UCSD-AML1 (cell line): ENCODE results near the gene USH1G.
"Not testable (repeated sequence)": the region's sequence is repeated elsewhere in the genome, so short reads cannot be mapped to it uniquely, and the experiment has no call there.

Source experiments
- DNase-seq: peaks from one replicate; lab custom pipeline; 2025; ENCODE audit not compliant: unreplicated experiment; lab: John Stamatoyannopoulos, UW

The USH1G gene

DNA sequence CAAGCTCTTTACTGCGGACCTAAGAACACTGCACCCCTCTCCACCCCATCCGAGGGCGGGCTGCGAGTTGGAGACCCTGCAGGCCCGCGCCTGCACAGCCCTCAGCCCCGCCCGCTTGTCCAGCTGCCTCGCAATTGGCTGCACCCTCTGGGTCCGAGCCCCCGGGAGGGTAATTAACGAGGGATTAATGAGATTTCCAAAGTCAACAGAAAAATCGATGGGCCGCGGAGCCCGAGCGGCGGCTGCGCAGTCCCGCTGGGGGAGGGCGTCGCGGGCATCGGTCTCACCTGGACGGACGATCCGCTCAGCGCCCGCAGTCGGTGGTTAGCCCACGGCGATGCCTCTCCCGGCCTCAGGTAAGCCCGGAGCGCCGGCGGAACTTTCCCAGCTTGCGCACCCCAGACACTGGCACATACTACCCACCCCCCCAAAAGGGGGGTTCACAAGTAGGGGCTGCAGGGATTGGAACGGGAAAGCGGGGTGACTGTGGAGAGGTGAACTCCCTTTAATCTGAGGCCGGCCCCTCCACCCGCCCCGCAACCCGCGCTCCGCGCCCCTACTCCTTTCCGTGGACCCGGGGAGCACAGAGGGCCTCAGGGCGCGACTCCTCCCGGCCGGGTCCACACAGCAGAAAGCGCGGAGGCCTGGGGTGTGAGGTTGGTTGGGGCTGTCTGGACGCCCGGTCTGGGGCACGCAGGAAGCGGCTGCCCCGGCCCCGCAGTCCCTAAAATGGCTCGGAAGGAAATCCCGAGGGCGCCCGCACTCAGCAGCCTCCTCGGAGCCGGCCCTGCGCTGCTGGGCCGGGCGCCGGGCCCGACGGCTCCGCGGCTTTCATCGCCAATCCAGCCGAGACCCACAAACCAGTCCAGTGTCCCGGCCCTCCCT lies 12.8 kb upstream of the USH1G start, which contains the start of gene OTOP3:
OTOP3 (plus strand) TSS at position 314 of the 885 bp plus-strand sequence; CDS start at position 338, 24 bp downstream.
- DNase-seq, result no peak

DNA sequence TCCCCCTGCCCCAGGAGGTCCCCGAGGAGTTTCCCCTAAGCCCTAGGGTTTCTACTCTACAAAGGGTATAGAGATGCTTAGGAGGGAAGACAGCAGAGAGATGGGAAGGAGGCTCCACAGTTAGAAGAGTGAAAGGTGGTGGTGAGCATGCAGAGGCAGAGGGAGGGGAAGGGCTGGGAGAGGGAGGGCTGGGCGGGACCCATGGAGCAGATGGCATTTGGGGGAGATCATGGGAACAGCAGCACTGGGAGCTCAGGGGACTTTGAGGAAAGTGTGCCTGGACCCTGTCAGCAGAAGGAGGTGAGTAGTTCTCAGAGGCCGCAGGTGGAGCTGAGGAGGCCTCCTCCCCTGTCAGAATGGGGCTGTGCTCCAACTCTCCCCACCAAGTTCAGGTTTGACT lies 12.0 kb upstream of the USH1G start:
- DNase-seq, result no peak

DNA sequence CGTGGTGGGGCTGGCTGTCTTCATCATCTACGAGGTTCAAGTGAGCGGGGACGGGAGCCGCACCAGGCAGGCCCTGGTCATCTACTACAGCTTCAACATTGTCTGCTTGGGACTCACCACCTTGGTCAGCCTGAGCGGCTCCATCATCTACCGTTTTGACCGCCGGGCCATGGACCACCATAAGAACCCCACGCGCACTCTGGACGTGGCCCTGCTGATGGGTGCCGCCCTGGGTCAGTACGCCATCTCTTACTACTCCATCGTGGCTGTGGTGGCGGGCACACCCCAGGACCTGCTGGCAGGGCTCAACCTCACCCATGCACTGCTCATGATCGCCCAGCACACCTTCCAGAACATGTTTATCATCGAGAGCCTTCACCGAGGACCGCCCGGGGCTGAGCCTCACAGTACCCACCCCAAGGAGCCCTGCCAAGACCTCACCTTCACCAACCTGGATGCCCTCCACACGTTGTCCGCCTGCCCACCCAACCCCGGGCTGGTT lies 7.5 kb upstream of the USH1G start:
- DNase-seq, result no peak

DNA sequence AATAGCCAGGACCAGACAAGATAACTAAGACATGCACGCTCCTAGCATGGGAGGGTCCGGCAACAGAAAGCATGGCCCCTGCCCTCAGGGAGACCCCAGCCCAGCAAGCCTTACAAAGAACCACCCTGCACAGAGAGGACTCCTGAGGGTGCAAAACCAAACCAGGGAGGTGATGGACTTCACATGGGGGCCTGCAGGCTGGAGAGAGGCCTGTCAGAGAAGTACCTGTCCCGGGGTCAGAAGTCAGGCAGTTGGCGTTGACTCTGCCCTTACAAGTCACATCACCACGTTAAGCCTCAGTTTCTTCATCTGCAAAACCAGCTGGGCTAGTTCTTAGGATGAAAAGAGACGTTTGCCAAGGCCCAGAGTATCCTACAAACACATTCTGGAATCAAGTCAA lies 5.7 kb upstream of the USH1G start:
- DNase-seq, result no peak

DNA sequence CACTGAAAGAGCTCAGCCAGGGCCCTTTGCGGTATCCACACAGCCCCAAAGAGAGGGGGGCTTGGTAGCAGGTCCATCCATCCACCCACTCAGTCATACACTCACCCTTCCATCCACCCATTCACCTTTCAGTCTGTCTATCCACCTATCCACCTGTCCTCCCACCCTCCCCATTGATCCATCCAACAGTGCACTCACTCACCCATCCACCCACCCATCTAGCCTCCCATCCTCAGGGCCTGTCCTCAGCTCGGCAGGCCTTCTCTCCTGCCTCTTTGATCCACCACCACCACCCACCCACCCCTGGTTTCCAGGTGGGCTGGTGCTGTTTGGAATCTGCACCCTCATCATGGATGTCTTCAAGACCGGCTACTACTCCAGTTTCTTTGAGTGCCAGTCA lies 2.2 kb upstream of the USH1G start:
- no peak for DNase-seq

DNA sequence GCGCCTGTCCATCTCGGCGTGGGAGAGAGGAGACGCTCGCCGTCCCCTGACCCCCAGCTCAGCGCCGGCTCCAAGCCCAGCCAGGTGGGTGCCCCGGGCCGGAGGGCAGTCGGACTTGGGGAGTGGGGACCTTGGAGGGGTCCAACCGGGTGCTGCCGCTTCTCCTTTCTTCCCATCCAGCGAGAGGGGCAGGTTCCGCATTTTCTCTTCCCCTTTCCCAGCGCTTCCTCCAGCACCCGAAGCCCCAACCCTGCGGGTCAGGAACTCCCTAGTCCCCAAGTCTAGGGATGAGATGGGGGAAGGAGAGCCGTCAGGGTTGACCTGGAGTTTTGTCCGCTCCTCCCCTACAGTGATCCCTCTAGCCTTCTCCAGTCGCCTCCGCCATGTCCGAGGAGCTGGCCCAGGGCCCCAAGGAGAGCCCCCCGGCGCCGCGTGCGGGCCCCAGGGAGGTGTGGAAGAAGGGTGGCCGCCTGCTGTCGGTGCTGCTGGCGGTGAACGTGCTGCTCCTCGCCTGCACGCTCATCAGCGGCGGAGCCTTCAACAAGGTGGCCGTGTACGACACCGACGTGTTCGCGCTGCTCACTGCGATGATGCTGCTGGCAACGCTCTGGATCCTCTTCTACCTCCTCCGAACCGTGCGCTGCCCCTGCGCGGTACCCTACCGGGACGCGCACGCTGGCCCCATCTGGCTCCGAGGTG lies 1.3 kb upstream of the USH1G start, which contains the start of gene OTOP2:
OTOP2 (plus strand) TSS at position 24 of the 699 bp plus-strand sequence; CDS start at position 384, 360 bp downstream.
- DNase-seq, result peak; percentile 39

DNA sequence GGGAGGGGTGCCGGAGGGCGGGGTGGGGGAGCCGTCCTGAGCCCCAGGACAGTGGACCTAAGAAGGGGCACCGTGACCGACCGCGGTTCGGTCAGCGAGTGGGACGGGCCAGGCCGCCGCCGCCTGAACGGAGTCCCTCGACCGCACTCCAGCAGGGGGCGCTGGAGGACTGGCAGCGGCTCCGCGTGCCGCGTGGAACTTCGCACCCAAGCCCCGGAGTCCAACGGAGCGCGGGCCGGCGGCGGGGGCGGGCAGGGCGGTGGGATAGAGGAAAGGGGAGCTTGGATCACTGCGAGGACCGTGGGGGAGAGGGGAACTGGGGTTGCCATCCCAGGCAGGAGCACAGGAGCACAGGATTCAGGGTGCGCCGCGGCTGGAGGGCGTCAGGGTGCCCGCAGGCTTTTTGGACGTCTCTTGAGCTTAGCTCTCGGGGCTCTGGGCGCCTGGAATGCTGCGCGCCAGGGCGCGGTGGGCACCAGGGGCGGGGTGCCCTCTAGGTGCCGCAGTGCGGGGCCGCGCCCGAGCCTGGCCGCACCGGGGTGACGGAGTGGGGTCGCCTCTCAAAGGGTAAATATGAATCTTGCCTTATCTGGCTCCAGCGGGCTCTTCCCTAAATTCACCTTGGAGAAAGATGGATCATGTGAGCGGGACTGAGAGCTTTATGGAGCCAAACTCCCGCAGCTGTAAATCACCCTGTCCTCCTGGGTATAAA lies 639 bp upstream of the USH1G start:
- peak; percentile 72 for DNase-seq

DNA sequence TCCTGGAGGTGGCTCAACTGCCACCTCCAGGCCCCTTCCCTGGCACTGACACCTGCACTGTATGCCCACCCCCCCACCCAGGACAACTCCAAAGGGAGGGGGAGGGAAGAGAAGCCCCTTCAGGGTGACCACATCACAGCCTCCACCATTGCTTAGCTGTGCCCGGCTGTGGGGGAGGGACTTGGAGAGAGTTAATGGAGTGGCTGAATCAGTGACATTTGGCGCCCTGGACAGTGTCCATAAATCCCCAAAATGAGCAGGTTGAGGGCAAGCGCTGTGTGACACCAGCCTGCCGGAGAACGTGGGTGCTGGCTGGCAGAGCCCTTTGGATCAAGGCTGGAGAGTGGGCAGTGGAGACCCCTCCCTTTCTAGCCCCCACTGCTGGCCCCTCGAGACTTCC lies 883 bp downstream of the USH1G start:
- DNase-seq, result no peak

DNA sequence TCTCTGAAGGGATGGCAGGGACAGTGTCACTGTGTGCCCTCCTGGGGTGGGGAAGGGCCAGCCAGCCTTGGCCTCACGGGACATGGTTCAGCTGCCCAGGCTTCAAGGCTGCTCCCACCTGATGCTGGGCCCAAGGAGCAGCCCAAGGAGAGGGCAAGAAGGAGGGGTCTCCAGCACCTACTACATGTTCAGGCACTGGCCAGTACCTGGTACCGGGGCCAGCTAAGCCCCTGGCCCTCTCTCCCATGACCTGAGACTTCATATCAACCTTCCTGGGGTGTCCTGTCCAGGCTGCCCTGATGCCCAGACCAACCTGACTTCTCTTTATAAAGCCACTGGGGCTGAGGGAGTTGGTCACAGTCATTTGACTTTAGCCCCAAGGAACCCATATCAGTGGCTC lies 1.3 kb downstream of the USH1G start:
- no peak for DNase-seq

DNA sequence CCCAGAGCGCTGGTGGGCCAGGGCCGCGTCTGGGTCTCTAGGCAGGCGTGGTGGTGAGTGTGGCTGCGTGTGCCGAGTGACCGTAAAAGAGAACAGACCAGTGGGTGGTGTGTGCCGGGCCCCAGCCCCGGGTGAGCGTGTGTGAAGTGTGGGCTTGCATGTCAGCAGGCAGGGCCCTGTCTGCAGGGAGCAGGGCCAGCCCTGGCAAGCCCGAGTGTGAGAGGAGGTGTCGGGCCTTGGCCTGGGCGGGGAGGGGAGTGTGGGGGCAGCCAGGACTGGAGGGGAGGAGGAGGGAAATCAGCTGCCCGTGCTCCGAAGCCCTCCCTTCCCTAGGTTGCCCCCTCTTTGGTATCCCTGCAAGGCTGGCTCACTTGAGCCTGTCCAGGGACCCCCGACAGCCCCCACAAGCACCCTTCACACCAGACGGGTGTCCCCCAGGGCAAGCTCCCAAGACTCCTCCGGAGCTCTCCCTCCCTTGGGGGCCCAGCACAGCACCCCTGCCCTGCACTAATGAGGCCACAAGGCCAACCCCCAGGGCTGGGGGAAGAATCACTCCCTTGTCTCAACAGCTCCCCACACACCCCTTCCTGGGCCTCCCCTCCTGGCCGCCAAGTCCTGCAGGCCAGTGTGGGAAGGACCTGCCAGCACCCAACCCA lies 1.9 kb downstream of the USH1G start:
- no peak for DNase-seq

DNA sequence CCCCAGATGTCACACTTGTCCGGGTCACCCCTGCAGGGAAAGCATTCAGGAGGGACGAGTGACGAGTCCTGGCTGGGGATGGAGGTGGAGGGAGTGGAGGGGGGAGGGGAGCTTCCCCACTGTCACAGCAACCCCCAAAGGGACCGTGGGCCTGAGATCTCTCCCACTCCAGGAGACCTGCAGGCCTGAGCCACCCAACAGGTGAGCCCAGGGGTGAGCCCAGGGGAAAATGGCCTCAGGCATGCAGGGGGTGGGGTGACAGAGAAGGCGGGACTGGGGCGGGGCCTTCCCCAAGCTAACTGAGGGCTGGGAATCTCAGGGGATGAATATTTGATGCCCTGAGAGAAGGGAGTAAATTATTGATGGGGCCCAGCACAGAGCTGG lies 2.4 kb downstream of the USH1G start:
- DNase-seq, result no peak

DNA sequence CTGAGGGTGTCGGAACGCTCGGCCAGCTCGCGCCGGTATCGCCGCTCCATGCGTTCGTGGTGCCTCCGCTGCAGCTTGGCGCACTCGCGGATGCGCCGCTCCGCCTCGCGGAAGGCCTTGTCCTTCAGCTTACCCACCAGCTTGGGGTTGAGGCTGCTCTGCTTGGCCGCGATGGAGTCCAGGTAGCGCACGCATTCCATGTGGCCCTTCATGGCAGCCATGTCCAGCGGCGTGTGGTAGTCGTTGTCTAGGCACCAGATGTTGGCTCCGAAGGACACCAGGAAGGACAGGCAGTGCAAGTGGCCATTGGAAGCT lies 2.8 kb downstream of the USH1G start:
- no peak for DNase-seq

DNA sequence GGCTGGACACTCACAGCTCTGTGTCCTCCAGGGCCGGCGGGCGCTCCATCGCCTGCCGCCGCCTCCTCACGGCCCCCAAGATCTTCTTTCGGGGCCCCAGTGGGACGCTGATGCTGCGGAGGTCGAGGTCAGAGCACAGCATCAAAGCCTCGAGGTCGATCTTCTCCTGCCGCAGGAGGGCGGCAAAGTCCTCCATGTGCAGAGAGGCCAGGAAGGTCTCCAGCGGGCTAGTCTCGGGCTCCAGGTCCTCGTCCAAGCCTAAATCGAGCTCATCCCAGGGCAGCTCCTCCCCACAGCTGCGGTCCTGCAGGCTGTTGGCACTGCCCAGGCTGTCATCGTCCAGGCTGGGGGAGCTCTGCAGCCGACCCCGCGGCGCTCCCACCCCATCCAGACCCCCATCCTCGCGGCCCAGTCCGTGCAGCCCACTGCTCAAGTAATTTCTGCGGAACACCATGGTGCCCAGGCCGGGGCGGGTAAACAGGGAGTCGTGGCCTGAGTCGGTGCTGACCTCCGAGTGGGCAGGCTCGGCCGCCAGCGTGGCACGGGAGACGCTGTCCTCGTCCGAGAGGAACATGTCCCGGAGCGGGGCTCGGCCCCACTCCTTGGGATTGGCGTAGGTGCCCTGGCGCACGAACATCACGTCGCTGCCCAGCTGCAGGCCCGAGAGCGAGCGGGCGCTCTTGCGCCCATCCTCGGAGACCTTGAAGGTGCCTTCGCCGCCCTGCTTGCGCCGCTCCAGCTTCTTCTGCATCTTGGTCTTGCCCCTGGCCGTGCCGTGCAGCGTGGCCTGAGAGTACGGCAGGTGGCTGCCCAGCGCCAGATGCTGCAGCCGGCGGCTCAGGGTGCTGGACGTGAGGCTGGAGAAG lies 3.4 kb downstream of the USH1G start:
- DNase-seq, result no peak

DNA sequence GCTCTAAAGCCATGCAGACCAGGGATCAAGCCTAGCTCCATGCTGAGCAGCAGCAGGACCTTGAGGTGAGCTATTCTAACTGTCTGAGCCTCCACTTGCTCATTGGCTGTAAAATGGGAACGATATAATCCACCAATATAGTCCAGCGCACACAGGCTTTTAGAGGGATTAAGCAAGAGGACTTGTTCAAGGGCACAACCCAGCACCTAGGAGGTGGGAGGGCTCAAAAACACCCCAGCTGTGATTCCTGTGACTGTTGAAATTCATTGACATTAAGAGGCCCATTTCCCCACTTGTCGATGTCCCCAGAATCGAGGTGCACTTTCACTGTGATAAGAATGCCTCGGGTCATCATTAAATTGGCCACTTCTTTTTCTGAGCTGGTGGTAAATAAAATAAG lies 4.1 kb downstream of the USH1G start:
- DNase-seq, result no peak

DNA sequence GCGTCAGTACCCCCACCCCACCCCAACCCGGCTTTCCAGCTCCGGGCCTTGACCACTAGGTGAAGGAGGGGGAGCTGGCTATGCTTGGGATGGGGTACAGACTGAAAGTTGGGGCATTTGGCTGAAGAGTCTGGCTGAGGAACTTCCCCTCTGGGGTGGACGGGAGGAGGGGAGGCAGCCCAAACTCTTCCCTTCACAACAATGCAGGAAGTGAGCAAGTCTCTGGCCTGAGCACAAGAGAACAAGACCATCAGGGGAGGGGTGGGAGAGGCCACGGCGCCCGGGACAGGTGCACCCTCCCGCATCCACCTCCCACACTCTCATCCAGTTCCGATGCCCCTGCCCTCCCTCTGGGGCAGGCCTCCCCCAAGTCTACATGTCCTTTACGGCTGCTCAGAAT lies 5.6 kb downstream of the USH1G start:
- DNase-seq, result peak; percentile 28

DNA sequence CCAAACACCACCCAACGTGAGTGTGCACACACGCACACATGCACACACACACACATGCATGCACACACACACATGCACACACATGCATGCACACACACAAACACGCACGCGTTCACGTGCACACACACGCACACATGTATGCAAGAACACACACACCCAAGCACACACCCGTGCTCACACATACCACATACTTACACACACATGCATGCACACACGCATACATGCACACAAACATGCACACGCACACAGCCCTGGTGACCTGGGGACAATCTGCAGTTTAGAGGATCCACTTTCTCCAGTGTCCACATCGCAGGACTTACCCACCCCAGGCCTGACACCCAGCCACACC lies 6.2 kb downstream of the USH1G start:
- DNase-seq, result no peak

DNA sequence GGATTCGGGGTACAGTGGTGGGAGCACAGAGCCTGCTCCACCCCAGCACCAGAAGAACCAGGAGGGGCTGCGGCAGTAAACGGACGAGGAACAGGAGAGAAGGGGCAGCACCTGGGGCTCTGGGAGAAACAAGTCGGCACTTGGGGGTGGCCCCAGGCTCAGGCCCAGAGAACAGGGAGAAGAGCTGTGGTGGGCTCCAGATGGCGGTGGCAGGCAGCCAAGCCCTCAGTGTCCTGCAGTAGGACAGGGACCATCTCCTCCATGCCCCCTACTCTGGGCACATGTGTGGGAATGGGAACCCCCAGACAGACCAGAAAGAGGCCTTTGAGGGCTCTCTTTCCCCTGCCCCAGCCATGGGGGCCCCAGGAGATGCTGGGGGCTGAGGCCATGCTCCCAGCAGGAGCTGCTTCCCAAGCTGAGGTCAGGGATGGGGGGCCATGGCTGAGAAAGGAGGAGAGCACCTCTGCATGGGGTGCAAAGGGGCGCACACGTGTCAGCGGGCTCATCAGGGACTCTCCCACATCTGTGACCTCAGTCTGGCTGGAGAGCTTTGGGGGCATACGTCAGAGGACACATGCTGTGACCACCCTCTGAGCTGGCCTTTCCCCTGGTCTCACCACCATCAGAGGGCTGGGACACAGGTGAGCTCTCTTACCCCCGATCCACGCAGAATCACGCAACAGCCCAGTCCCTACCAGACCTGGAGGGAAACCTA lies 6.8 kb downstream of the USH1G start:
- DNase-seq, result no peak

DNA sequence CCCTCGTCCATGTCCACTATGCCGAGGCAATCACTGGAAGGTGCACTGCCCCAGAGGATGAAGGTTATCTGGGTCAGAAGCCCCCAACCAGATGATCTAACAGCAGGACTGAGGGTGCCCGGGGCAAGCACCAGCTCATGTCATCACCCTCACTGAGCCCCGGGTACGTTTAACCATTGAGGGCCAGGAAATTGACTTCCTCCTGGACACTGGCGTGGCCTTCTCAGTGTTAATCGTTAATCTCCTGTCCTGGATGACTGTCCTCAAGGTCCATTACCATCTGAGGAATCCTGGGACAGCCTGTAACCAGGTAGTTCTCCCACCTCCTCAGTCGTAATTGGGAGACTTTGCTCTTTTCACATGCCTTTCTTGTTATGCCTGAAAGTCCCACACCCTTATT lies 11.6 kb downstream of the USH1G start:
- not testable (repeated sequence) for DNase-seq

DNA sequence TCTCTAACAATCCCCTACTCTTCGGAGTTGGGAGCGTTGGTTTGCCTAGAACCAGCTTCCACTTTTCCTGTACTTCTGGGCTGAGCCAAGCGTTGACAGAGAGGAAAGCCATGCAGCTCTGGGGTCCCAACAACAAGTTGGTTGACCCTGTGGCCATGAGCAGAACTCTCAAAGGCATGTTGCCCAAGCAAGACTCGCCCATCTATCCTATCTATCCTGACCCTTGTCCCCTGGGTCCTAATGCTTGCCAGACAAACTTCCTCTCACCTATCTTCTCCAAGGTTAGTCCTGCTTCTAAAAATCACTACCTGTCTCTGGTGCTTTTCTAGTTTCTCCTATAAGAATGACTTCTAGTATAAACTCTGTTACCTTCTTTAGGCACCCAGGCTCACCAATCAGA lies 14.0 kb downstream of the USH1G start:
- DNase-seq, result not testable (repeated sequence)

DNA sequence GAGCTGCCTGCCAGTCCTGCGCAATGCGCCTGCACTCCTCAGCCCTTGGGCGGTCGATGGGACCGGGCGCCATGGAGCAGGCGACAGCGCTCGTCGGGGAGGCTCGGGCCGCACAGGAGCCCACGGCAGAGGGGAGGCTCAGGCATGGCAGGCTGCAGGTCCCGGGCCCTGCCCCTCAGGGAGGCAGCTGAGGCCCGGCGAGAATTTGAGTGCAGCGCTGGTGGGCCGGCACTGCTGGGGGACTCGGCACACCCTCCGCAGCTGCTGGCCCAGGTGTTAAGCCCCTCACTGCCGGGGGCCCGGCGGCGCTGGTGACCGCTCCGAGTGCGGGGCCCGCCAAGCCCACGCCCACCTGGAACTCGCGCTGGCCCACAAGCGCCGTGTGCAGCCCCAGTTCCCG lies 16.0 kb downstream of the USH1G start:
- DNase-seq, result no peak
